NT2/D1 (cell line): Measurements from ENCODE around the gene ARHGAP23.

Experiments
- YY1 ChIP-seq: IDR thresholded peaks from 2 replicates; pipeline ENCODE4 v1.6.1; 2011; ENCODE audit not compliant: insufficient read length, insufficient read depth
- ZNF274 ChIP-seq: IDR thresholded peaks from 2 replicates; pipeline ENCODE4 v1.6.1; 2011; ENCODE audit warnings: mild to moderate bottlenecking, low read depth, low read length

GRCh38 chr17:38454532-38454931, 26.3 kb downstream of the ARHGAP23 start:
- no peak for TF ChIP-seq ZNF274
- no peak for TF ChIP-seq YY1
